Activated CD8-positive, alpha-beta memory T cell treated with anti-CD3 and anti-CD28 coated beads, Interleukin-2, amount 50 U/mL, for 1 hour (primary cell): Measurements from ENCODE around the gene GNGT2.

Experiments
- DNase-seq: peaks from one replicate; pipeline ENCODE4 v3.0.0-alpha.2; 2020; ENCODE audit errors: extremely low read depth

The GNGT2 gene

DNA sequence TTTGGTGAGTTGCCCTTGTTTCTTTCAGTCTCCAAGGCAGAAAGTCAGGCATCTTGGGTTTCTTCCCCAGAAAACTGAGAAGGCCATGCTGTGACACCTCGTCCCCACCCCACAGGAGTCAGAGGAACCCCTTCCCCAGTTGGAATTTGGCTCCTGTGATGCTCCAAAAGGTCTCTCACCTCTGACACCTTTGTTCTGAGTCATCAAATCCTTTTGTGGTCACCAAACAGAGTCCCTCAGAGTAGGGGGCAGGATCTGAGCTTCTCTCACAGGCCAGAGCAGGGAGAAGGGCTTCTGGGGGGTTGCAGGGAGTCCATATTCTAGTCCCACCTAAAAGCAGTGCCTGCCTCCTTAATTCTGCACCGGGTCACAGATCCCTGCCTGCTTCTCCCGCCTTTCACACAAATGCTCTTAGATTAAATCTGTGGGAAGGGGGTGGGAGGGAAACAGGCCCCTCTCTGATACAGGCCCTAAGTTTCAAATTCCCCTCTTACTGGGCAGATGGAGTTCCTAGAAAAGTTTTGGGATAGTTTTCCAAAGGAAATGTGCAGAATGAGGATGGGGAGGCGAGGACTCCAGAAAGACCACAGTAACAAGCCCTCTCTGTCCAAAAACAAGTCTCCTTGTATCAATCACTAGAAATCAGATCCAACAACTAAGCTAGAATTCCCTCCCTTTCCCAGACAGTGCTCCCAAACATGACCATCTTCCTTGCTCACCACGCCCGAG lies 18.9 kb upstream of the GNGT2 start:
- DNase-seq, result no peak

- DNase-seq, result no peak
Observed at GRCh38 chr17:49227436-49228261, 17.3 kb upstream of the GNGT2 start.

GRCh38 chr17:49226771-49227435 lies 16.5 kb upstream of the GNGT2 start:
- no peak for DNase-seq

DNA sequence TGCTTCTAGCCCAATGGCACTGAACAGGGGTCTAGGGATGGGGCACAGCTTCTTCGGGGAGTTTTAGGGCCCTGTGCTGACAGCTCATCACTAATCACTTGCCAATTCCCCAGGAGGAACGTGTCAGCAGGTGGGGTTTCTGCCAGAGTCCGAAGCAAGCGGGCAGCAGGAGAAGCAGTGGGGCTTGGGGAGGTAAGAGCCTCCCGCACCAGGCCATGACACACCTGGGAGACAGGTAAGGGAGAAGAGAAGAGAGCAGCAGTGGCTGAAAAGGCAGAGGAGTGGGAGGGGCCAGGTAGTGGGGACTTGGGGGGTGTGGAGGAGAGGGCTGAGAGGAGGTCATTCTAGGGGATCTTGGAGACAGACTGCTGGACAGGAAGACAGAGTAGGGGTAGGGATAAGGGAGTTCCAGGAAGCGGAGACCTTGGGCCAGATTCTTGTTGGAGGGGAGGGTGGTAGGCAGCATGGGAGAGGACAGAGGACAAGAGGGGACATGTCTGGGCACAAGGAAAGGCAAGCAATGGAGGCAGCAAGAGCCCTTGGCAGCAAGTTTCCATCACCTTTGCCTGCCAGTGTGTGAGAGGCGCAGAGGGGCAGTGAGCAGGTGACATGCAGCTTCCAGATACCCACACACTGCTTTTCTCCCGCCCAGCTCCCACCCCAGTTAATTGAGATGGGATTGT lies 15.3 kb upstream of the GNGT2 start:
- DNase-seq, result no peak

DNA sequence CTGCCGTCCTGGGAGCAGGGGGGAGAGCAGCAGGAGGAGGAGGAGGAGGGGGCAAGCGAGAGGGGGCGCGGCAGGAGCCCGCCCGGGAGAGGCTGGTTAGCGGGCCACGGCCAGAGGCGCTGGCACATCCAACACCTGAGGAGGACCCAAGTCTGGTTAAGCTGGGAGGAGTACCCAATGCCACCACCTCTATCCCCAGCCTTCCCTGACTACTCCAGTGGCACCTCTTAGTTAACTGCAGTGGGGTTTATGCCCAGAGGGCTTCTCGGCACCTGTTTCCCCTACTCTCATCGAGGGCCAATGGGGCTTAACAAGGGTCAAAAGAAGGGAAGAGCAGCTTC lies 14.6 kb upstream of the GNGT2 start:
- no peak for DNase-seq

DNA sequence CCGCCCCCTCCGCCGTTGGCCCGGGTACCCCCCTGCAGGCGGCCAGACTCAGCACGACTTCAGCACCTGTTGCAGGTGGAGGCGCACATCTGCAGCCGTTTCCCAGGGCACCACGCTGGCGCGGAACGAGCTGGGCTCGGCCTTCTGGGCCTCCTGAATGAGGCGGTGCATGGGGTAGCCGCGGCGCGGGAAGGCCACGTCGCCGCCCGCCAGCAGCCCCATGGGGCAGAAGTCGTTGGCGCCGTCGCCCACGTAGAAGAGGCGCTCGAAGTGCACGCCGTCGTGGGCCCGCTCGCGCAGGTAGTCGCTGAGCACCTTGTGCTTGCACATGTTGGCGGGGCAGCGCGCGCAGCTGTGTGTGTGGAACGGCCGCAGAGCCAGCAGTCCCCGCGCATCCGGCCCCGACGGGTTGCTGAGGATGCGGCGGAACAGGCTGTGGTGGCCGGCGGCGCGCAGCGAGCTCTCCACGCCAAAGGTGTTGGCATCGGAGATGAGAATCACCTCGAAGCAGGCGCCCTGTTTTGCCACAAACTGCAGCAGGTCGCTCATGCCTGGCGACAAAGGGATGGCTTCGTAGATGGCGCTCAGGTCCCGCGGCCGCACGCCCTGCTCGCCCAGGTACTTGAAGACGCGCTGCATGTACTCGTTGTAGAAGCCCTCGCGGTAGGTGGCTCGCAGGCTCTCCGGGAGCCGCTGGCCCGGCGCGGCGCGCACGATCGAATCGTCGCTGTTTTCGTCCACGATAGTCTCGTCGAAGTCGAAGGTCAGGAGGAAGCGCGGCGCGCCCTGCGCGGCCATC lies 14.0 kb upstream of the GNGT2 start:
- DNase-seq, result no peak

DNA sequence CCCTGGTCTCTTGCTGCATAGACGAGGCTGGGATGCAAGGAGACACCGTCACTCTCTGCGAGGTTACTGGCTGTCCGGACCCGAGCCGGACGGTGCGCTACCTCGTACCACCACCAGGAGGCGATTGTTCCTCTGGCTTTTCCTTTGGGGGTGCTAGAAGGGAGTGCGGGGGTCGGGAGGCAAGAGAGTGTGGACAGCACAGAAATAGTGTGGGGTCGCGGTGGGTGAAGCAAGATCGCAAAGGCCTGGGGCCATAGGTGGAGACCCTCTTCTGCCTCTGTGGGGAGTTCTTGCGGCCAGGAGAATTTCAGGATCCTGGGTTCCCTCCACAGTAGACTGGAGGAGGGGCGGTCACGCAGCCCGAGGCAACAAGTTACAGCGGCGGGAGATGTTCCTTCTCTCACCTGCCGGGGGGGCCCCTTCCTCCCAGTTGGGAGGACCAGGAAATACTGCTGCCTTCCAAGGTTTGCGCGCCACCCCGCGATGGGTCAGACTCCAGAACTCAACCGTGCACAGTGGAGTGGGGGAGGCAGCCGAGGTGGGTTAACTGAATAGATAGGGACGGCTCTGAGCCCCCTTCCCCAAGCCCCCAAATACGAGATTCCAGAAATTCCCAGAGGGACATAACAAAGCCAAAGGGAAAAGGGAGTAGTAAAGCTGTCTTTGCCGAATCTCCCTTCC lies 13.3 kb upstream of the GNGT2 start:
- DNase-seq, result no peak

DNA sequence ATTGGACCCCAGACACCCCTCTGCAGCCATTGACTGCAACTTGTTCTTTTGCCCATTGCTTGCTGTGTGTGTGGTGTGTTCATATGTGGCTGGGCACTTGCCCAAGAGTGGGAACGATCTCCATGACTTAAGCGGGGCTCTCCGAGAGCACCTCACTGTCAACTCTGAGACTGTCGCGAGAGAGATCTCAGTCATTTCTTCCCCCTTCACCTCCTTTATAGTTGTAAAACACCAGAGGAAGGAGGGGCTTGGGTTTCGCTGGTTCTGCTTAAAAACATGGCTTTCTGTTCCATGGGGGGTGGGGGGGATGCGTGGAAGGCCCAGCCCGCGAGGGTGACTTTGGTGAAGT lies 12.8 kb upstream of the GNGT2 start:
- no peak for DNase-seq

- DNase-seq, result no peak
Observed at GRCh38 chr17:49219987-49220386, 9.6 kb upstream of the GNGT2 start.

GRCh38 chr17:49218941-49219913 lies 8.9 kb upstream of the GNGT2 start:
- DNase-seq, result no peak

DNA sequence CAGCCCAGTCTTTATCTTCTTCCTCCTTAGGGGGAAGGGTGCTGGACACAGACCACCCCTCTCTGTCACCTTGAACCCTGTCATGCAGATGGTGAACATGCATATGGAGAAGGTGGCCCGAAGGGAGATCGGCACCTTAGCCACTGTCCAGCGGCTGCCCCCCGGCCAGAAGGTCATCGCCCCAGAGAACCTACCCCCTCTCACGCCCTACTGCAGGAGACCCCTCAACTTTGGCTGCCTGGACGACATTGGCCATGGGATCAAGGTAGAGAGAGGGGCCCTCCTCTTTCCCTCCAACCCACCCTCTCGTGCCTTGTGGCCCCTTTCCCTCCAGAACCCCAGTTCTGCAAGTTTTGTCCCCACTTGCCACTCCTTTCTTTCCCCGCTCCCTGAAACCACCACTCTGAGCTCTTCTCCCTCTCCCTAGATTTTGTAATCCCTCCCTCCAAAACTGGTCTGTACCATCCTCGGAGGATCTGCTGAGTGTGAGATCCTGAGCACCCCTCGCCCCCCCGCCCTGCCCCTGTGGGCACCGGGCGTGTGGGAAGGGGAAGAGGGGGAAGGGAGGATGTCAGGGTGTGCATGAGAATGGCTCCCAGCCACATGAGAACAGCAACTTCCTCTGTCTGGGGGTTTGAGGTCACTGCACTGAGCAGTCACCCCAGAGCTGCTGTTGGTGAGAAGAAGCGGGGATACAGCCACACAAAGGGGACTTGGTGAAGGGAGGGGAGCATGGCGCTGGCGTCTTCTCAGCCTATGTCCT lies 7.5 kb upstream of the GNGT2 start:
- peak; percentile 71 for DNase-seq

- no peak for DNase-seq
Observed at GRCh38 chr17:49216953-49217650, 6.7 kb upstream of the GNGT2 start.

GRCh38 chr17:49216482-49216881 lies 6.1 kb upstream of the GNGT2 start:
- no peak for DNase-seq

- DNase-seq, result no peak
Observed at GRCh38 chr17:49214676-49215360, 4.4 kb upstream of the GNGT2 start.

DNA sequence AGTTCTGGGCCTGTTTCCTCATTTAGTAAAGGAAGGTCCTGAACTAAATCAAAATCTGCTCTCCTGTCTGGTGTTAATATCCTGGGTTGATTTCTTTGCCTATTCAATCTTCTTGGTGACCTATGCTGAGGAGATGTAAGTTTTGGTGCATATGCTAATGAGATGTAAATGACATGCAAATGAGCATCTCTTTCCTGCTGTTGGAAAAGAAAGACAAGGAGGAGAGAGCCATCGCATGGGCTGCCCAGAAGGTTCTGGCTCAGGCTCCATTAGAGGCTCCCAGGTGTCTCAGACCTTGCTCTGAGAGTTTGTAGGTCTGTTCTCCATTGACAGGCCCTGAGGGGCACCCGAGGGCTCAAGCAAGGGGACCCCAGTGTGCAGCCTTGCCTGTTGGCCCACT lies 3.5 kb upstream of the GNGT2 start:
- no peak for DNase-seq

GRCh38 chr17:49213399-49213798 lies 3.0 kb upstream of the GNGT2 start:
- DNase-seq, result no peak

DNA sequence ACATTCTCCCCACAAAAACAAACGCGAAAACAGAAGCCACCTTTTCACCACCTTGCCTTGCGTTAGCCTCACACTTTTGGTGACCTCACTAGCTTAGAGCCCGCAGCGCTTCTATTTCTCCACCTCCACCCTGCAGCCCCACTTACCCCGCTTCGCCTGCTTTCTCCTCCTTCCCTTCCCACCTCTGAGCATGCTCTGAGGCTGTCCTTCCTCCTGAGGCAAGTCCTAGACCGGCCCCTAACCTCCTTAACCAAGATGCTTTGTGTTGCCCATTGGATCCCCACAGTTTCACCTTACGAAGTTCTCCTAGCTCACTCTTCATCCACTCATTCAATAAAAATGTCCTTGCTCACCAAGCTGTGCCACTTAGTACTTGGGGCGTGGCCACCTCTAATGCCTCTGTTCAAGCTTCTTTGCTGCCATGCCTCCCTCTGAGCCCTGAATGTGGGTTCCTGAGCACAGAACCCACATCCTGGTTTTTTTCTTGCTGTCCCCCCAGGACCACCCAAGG lies 1.3 kb downstream of the GNGT2 start:
- no peak for DNase-seq

GRCh38 chr17:49204516-49204915 lies 5.9 kb downstream of the GNGT2 start:
- DNase-seq, result no peak
